Psoas muscle (tissue), 8 donors: Measurements from ENCODE around the gene OR2F2. TPM values are rescaled to one million over a fixed set of nuclear protein-coding genes. Genes with fewer than 3 reads are reported as not detected.

Experiments
- ATAC-seq, 4 donors: fragments of 200-7000 bp; cut with Tn5 transposase; one replicate each; pipeline ENCODE4 v1.9.1; 2020; ENCODE audit warnings: moderate library complexity in 3 of 4, mild to moderate bottlenecking in 2 of 4
- DNase-seq, 2 donors: peaks; one replicate each; pipeline ENCODE4 v3.0.0-alpha.2; 2020
- H3K27ac ChIP-seq: fragments of 200-600 bp; one replicate; pipeline ENCODE4 v1.8.0; 2022
- H3K27me3 ChIP-seq, 3 donors: fragments of 200-600 bp in 1 of 3; one replicate each; pipeline versions ENCODE4 v1.6.1 to v1.8.0; 2013 to 2022; ENCODE audit warnings: low read length in 2 of 3, mild to moderate bottlenecking in 2 of 3, moderate library complexity in 1 of 3; ENCODE audit not compliant: insufficient read depth in 3 of 3
- H3K36me3 ChIP-seq, 2 donors: fragments of 200-600 bp in 1 of 2; one replicate each; pipeline versions ENCODE4 v1.6.1 to v1.8.0; 2013 to 2022; ENCODE audit warnings: low read depth in 1 of 2, mild to moderate bottlenecking in 1 of 2, moderate library complexity in 1 of 2; ENCODE audit not compliant: insufficient read depth in 1 of 2
- H3K4me1 ChIP-seq: fragments of 200-600 bp; one replicate; pipeline ENCODE4 v1.8.0; 2022
- H3K4me3 ChIP-seq: fragments of 200-600 bp; one replicate; pipeline ENCODE4 v1.8.0; 2022; ENCODE audit warnings: mild to moderate bottlenecking
- H3K9me3 ChIP-seq: fragments of 200-600 bp; one replicate; pipeline ENCODE4 v1.8.0; 2022
- CTCF ChIP-seq: fragments of 200-600 bp; IDR thresholded peaks from one replicate; pipeline ENCODE4 v1.8.0; 2022; ENCODE audit warnings: antibody characterized with exemption
- WGBS, 3 donors: extraction: QIAGEN DNeasy Blood & Tissue Kit; methylation state at CpG; one replicate each; pipeline versions ENCODE4 v1.1.6 to v1.1.7; 2013; 5-methylcytosine and 5-hydroxymethylcytosine counted together
- intact Hi-C, 2 donors: fragments of 100-400 bp; cut with DNase I; formaldehyde crosslinking; loops; one replicate each; pipeline versions ENCODE4 v1.11.0 to v1.14.2; 2022
- polyA plus RNA-seq, 3 donors: library from polyadenylated mRNA; stranded (reverse); fragments of 200-250 nt; gene quantifications; one replicate each; pipeline ENCODE4 v1.2.3, GENCODE V29; 2013
- total RNA-seq, 4 donors: library from RNA; stranded (reverse); fragmentation: NEBNext Ultra II Directional in 2 of 4; extraction: Animal tissue kit (Norgen Biotek cat#: 25700) in 2 of 4; gene quantifications; one replicate each; pipeline versions ENCODE4 v1.2.1 to v1.2.4, GENCODE V29; 2021 to 2023
- donor health status: healthy with polysubstance abuse.
- donor health status: DM: no; HTN: no; CAD: no; lungs with moderate emphysema.
- donor health status: Bipolar disorder and iron deficiency.
- donor health status: healthy.
- donor health status: DM: yes; HTN: yes; CAD: no.
- donor health status: DM: no; HTN: no; CAD: no.
- donor health status: DM: no; HTN: no; CAD: no.
- donor health status: DM: yes; HTN: yes; CAD: no.

Gene OR2F2
- total and polyA plus RNA-seq, 7 donors: not detected

GRCh38 chr7:143905509-143905908 is 29.5 kb upstream of the OR2F2 start:
- WGBS, 3 donors: 70 to 89% (median 80%) methylated on average over 1 of the region's 1 CpG
- no peak for DNase-seq
- no peaks in the 10 kb centered on the region for H3K9me3 ChIP-seq
- H3K27ac ChIP-seq: no peak overlapping the region
- no peaks in the 10 kb centered on the region for H3K27me3 ChIP-seq
- intact Hi-C loops: no loop called here
- H3K36me3 ChIP-seq: no peaks in the 10 kb centered on the region
- ATAC-seq: no peak
- H3K4me3 ChIP-seq: no peak overlapping the region
- H3K4me1 ChIP-seq: no peaks in the 10 kb centered on the region
- no peak for TF ChIP-seq CTCF

- intact Hi-C loops: no loop called here
- no peaks in the 10 kb centered on the region for H3K27me3 ChIP-seq
- DNase-seq (no peak), ATAC-seq (no peak)
- no peaks in the 10 kb centered on the region for H3K9me3 ChIP-seq
- H3K27ac ChIP-seq: no peak overlapping the region
- H3K4me3 ChIP-seq: no peak overlapping the region
- H3K36me3 ChIP-seq: no peaks in the 10 kb centered on the region
- WGBS, 3 donors: 87 to 92% (median 91%) methylated on average over 9 of the region's 9 CpGs
- H3K4me1 ChIP-seq: no peaks in the 10 kb centered on the region
- TF ChIP-seq CTCF: no peak
These were observed 28.9 kb upstream of the OR2F2 start for GRCh38 chr7:143906151-143906550.

- Histone ChIP-seq H3K27ac (no peak overlapping the region), H3K4me3 (no peak overlapping the region), H3K4me1 (no peaks in the 10 kb centered on the region), H3K9me3 (no peaks in the 10 kb centered on the region), H3K27me3 (no peaks in the 10 kb centered on the region), H3K36me3 (no peaks in the 10 kb centered on the region)
- ATAC-seq: no peak
- TF ChIP-seq CTCF: no peak
- DNase-seq: no peak
- 97 to 98% (median 97%) methylated on average over 5 of the region's 5 CpGs for WGBS, 3 donors
- intact Hi-C loops: no loop called here
These were observed 28.1 kb upstream of the OR2F2 start for GRCh38 chr7:143906895-143907294.

- H3K27ac ChIP-seq: no peak overlapping the region
- ATAC-seq: no peak
- H3K27me3 ChIP-seq: no peaks in the 10 kb centered on the region
- no peaks in the 10 kb centered on the region for H3K9me3 ChIP-seq
- no peaks in the 10 kb centered on the region for H3K36me3 ChIP-seq
- H3K4me1 ChIP-seq: no peaks in the 10 kb centered on the region
- no peak overlapping the region for H3K4me3 ChIP-seq
- TF ChIP-seq CTCF: no peak
- no peak for DNase-seq
- intact Hi-C loops: no loop called here
- WGBS, 3 donors: 54 to 70% (median 55%) methylated on average over 5 of the region's 5 CpGs
These were observed 26.9 kb upstream of the OR2F2 start for GRCh38 chr7:143908120-143908519.

- no peak overlapping the region for H3K4me3 ChIP-seq
- H3K9me3 ChIP-seq: no peaks in the 10 kb centered on the region
- ATAC-seq (no peak), DNase-seq (no peak)
- no peaks in the 10 kb centered on the region for H3K36me3 ChIP-seq
- no peaks in the 10 kb centered on the region for H3K27me3 ChIP-seq
- no peaks in the 10 kb centered on the region for H3K4me1 ChIP-seq
- no peak for TF ChIP-seq CTCF
- intact Hi-C loops: no loop called here
- H3K27ac ChIP-seq: no peak overlapping the region
- WGBS, 3 donors: 63 to 79% (median 71%) methylated on average over 3 of the region's 3 CpGs
These were observed 25.2 kb upstream of the OR2F2 start for GRCh38 chr7:143909863-143910262.
